Muscle of leg (tissue), 11 donors: Measurements from ENCODE around the gene FBXW7. TPM values are rescaled to one million over a fixed set of nuclear protein-coding genes. Genes with fewer than 3 reads are reported as not detected.

Experiments used
- DNase-seq: peaks from one replicate; pipeline ENCODE4 v3.0.0; 2013
- H3K27ac ChIP-seq: one replicate; pipeline ENCODE4 v1.5.1; 2013; ENCODE audit warnings: mild to moderate bottlenecking, low read length, control low read depth
- H3K27me3 ChIP-seq: one replicate; pipeline ENCODE4 v1.6.1; 2013; ENCODE audit warnings: low read length; ENCODE audit not compliant: control insufficient read depth, insufficient read depth
- H3K36me3 ChIP-seq: one replicate; pipeline ENCODE4 v1.6.1; 2013; ENCODE audit warnings: low read length; ENCODE audit not compliant: control insufficient read depth, insufficient read depth
- H3K4me1 ChIP-seq: one replicate; pipeline ENCODE4 v1.6.1; 2013; ENCODE audit warnings: low read length; ENCODE audit not compliant: control insufficient read depth, insufficient read depth
- H3K4me3 ChIP-seq: one replicate; pipeline ENCODE4 v1.5.1; 2013; ENCODE audit warnings: low read length, control low read depth
- H3K9me3 ChIP-seq: replicated peaks from 2 replicates; pipeline ENCODE4 v1.6.1; 2013; ENCODE audit warnings: low read depth, low read length; ENCODE audit not compliant: control insufficient read depth
- WGBS: methylation state at CpG from one replicate; pipeline ENCODE4 v1.1.5; 2013; ENCODE audit warnings: missing lambda C conversion rate; ENCODE audit not compliant: insufficient coverage; 5-methylcytosine and 5-hydroxymethylcytosine counted together
- polyA plus RNA-seq, 8 donors: library from polyadenylated mRNA; unstranded; fragments of 120-200 nt; gene quantifications; one replicate each; pipeline versions ENCODE4 v1.2.1 to v1.2.3, GENCODE V29; 2013; ENCODE audit warnings: inconsistent platforms in 1 of 8, low replicate concordance in 1 of 8; ENCODE audit not compliant: insufficient read length in 8 of 8, insufficient read depth in 1 of 8
- total RNA-seq: library from RNA; stranded (reverse); fragments of 120-200 nt; gene quantifications from one replicate; pipeline ENCODE4 v1.2.4, GENCODE V29; 2013

Gene FBXW7
- total and polyA plus RNA-seq, 9 donors = 18.9 to 73.7 (median 24.6) TPM

- Histone ChIP-seq H3K27ac (no peak overlapping the region), H3K4me3 (no peak overlapping the region), H3K36me3 (peaks cover 9% of the 10 kb centered on the region), H3K27me3 (no peaks in the 10 kb centered on the region), H3K4me1 (no peaks in the 10 kb centered on the region), H3K9me3 (no peaks in the 10 kb centered on the region)
- no CpG with 5 or more reads among the region's 1 CpG for WGBS
- peak; percentile 27 for DNase-seq
These were observed 207.3 kb downstream of the FBXW7 start for GRCh38 chr4:152328582-152328981.

GRCh38 chr4:152327606-152328453 is 208.1 kb downstream of the FBXW7 start:
- no peaks in the 10 kb centered on the region for H3K9me3 ChIP-seq
- H3K4me1 ChIP-seq = no peaks in the 10 kb centered on the region
- H3K4me3 ChIP-seq = no peak overlapping the region
- H3K27ac ChIP-seq = no peak overlapping the region
- DNase-seq = no peak
- WGBS = no CpG with 5 or more reads among the region's 6 CpGs
- H3K27me3 ChIP-seq = no peaks in the 10 kb centered on the region
- H3K36me3 ChIP-seq = peaks cover 10% of the 10 kb centered on the region

GRCh38 chr4:152325831-152326230 is 210.1 kb downstream of the FBXW7 start:
- Histone ChIP-seq H3K4me3 (no peak overlapping the region), H3K4me1 (no peaks in the 10 kb centered on the region), H3K27me3 (no peaks in the 10 kb centered on the region), H3K27ac (no peak overlapping the region), H3K9me3 (no peaks in the 10 kb centered on the region), H3K36me3 (peaks cover 18% of the 10 kb centered on the region)
- no peak for DNase-seq
- WGBS = 90% methylated on average over 2 of the region's 5 CpGs

- Histone ChIP-seq H3K4me1 (no peaks in the 10 kb centered on the region), H3K27ac (no peak overlapping the region), H3K27me3 (no peaks in the 10 kb centered on the region), H3K4me3 (no peak overlapping the region), H3K36me3 (peaks cover 18% of the 10 kb centered on the region), H3K9me3 (no peaks in the 10 kb centered on the region)
- WGBS = no CpG with 5 or more reads among the region's 1 CpG
- no peak for DNase-seq
These were observed 212.7 kb downstream of the FBXW7 start for GRCh38 chr4:152323221-152323620.

GRCh38 chr4:152322656-152323055 is 213.2 kb downstream of the FBXW7 start:
- H3K36me3 ChIP-seq = peaks cover 14% of the 10 kb centered on the region
- no peak overlapping the region for H3K4me3 ChIP-seq
- no peak for DNase-seq
- no peaks in the 10 kb centered on the region for H3K9me3 ChIP-seq
- 96% methylated on average over 5 of the region's 6 CpGs for WGBS
- H3K27ac ChIP-seq = no peak overlapping the region
- H3K27me3 ChIP-seq = no peaks in the 10 kb centered on the region
- H3K4me1 ChIP-seq = no peaks in the 10 kb centered on the region

- Histone ChIP-seq H3K9me3 (no peaks in the 10 kb centered on the region), H3K27me3 (no peaks in the 10 kb centered on the region), H3K27ac (no peak overlapping the region), H3K36me3 (peaks cover 12% of the 10 kb centered on the region), H3K4me1 (no peaks in the 10 kb centered on the region), H3K4me3 (no peak overlapping the region)
- no CpG with 5 or more reads among the region's 1 CpG for WGBS
- peak; percentile 12 for DNase-seq
These were observed 214.0 kb downstream of the FBXW7 start for GRCh38 chr4:152321923-152322322.

- Histone ChIP-seq H3K4me3 (no peak overlapping the region), H3K9me3 (no peaks in the 10 kb centered on the region), H3K4me1 (no peaks in the 10 kb centered on the region), H3K27ac (no peak overlapping the region), H3K36me3 (peaks cover 12% of the 10 kb centered on the region), H3K27me3 (no peaks in the 10 kb centered on the region)
- WGBS = no CpG with 5 or more reads among the region's 4 CpGs
- DNase-seq = no peak
These were observed 214.5 kb downstream of the FBXW7 start for GRCh38 chr4:152321398-152321797.

- no peaks in the 10 kb centered on the region for H3K9me3 ChIP-seq
- no peaks in the 10 kb centered on the region for H3K4me1 ChIP-seq
- peak; percentile 33 for DNase-seq
- H3K27me3 ChIP-seq = no peaks in the 10 kb centered on the region
- no CpG with 5 or more reads among the region's 3 CpGs for WGBS
- H3K27ac ChIP-seq = no peak overlapping the region
- H3K36me3 ChIP-seq = peaks cover 2% of the 10 kb centered on the region
- no peak overlapping the region for H3K4me3 ChIP-seq
These were observed 218.9 kb downstream of the FBXW7 start for GRCh38 chr4:152316969-152317368.

- no peak for DNase-seq
- Histone ChIP-seq H3K9me3 (no peaks in the 10 kb centered on the region), H3K27ac (no peak overlapping the region), H3K4me1 (no peaks in the 10 kb centered on the region), H3K27me3 (no peaks in the 10 kb centered on the region), H3K36me3 (no peaks in the 10 kb centered on the region), H3K4me3 (no peak overlapping the region)
- no CpG with 5 or more reads among the region's 2 CpGs for WGBS
These were observed 225.6 kb downstream of the FBXW7 start for GRCh38 chr4:152310257-152310656.

- Histone ChIP-seq H3K27me3 (no peaks in the 10 kb centered on the region), H3K4me1 (no peaks in the 10 kb centered on the region), H3K36me3 (no peaks in the 10 kb centered on the region), H3K9me3 (no peaks in the 10 kb centered on the region), H3K4me3 (no peak overlapping the region), H3K27ac (no peak overlapping the region)
- DNase-seq = no peak
- whole genome bisulfite sequencing = no CpG with 5 or more reads among the region's 2 CpGs
These were observed 226.5 kb downstream of the FBXW7 start for GRCh38 chr4:152309418-152309817.
